GM21447 (cell line): ENCODE data around the gene RNASE7.

ENCODE experiments used
- ATAC-seq: cut with Tn5 transposase; IDR thresholded peaks from one replicate; pipeline ENCODE4 v1.9.1; 2021; ENCODE audit not compliant: unreplicated experiment

RNASE7 gene

DNA sequence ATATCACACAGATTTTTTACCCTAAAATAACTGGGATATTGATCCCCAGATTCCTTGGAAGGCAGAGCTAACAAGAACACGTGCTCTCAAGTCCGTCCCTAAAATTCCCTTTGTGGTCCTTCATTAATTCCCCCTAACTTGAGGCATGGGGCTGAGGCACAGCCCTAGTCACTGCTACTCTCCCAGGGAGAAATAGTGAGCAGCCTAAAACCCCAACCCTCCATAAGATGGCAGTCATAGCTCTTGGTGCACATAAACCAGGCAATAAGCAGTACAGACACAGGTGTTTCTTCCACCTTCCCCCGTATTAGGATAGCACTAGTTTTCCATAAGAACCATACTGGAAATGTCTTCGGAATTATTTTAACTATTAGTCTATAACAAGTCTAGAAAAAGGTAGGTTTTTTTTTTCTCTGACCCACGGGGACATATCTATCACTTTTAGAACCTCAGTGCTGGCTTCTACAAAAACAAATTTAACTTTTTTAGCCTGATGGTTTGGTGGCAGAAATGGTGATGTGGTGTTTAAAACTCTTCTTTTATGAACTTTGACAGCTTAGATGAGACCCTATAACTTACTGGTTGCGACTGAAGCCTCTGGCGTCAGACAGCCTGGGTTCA lies 24.8 kb downstream of the RNASE7 start:
- ATAC-seq: no peak

DNA sequence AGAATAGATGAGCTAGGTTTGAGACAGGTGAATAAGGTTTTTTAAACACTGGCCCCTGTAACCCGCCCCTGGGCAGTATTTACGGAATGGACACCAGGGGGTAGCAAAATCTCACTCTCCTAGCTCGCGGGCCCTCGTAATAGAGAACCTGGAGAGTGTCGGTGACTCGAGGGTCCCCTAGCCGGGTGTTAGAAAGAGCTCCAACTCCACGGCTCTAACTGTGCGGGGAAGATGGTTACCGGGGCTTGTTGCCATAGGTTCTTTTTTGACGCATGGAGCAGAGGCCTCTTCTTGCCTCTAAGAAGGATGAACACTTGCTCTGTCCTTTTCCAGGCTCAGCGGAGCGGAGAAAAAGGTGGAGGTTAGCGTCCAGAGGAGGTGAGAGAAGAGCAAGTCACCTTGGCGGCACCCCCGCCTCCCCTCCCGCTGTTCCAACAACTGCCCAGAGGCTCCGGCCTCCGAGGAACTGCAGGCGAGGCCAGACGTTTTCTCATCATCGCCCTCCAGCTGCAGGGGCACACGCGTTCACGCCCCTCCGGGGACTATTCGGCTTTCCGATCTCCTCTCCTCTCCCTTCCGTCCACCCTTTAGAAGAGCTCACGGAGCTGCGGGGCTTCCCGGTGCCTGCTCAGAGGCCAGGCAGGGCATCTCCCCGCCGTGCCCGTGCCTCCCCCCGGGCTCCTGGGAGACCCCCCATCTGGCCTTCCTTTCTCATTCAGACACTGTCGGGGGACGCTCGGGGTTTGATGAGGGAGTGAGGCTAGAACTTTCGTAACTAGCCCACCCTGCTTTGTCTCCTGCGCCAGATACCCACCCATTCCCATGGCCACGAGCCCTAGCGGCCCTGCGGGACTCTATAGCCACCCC lies 26.6 kb downstream of the RNASE7 start:
- no peak for ATAC-seq

DNA sequence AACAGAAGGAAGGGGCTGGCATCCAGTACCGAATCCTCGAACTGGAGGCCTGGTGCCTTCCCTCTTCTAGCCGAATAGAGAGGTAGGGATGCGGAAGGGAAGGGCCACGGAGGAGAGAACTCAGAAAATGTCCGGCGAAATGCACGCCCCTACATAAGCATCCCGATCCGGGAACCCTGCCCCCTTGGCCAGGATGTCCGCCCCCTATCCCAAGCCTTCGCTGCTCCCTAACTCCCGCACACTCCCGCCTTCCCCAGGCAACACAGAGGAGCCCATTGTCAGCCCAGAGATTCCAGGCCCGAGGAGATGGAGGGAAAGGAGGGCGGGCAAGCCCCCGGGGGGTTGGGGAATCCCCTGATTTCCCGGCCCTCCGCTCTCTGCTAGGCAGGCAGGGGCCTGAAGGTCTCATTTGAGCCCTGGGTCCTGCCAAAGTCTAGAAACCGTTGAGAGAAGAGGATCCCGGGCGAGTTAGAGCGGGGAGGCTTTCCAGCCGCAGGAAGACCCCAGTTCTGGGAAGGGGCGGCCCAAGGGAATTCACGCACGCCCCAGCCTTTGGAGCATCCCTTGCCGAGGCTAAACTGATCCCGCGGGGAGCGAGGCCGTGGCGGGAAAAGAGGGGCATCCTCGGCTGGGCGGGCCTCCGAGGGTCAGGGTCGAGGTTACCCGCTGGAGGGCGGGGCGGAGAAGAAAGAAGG lies 27.4 kb downstream of the RNASE7 start:
- no peak for ATAC-seq

DNA sequence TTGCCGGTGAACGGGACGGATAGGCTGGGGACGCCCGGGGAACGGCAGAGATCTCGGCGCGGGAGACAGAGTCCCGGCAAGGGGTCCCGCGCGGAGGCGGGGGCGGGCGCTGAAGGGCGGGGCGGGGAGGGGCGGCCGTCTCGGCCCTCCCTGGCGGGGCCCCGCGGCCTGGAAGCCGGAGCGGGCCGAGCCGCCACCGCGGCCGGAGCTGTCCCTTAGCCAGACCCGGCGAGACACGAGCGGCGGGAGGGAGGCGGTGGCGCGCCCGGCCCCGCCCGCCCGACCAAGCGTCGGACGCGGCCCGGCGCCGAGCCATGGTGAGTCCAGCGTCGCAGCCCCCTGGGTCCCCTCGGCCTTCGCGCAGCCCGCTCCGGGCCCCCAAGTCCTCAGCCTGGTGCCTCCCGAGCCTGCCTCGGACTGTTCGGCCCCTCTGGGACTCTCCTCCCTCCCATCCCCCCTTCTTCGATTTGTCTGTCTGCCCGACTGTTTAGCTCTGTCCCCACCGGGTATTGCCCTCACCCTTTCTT lies 28.0 kb downstream of the RNASE7 start, which contains the start of gene ARHGEF40:
ARHGEF40 (plus strand) TSS at position 222 of the 527 bp plus-strand sequence; CDS start at position 315, 93 bp downstream.
- ATAC-seq: no peak

DNA sequence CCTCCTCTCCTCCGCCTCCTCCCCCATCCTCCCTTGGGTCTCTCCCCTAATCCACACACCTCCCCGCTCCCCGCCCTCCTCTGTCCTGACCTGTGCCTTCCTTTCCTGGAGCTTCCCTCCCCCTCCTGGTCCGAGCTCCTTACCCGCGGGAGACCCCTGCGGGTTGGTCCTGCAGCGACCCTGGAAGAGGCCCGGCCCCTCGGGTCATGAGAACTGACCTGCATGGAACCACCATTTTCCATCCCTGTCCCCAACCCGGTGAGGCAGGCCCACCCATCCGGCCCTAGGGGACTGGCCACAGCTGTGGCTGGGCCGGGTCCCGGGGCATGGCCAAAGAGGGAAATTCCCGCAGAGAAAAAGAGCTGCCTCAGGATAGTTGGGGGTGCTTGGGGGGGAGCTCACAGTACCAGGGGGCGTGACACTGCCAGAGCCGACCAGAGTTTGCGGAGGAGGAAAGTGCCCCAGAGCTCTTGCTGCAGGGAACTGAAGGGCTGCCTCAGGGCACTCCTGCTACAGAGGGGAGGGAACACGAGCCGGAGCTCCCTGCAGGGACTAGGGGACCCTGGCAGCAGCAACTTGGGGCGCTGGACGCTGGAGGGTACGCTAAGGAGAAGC lies 28.6 kb downstream of the RNASE7 start:
- ATAC-seq: peak; percentile 20

DNA sequence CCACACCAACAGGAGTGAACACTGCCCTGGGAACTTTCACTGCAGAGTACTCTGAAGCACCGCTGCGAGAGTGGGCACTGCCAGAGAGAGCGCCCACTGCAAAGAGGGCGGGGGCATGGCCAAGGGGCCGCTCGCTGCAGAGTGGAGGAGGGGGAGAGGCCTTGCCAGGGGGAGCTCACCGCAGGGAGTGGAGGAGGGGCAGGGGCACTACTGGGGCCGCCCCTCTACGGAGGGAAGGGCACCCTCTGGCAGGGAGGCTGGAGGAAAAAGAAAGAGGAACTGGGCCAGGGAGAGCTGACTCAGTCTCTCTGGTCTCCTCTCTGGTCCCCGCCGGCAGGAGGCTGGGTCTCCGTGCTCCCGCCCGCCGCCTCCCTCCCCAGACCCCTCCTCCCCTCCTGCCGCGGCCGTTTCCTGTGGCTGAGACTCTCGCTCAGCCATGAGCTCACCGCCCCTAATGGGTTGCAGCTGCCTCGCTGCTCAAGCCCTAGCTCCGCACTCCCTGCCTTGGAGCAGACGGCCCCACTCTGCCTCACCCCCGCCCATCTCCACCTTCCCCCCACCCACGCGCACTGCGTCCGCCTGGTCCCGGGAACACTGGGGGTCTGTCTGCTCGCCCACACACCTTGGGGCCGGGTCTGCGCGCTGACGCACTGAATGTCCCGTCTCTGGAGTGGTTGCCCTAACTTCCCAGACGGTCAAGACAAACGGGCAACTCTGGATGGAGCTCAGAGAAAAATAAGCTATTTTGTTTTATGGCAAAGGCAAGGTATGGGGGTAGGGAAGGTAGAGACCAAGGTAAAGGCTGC lies 29.3 kb downstream of the RNASE7 start:
- ATAC-seq: peak; percentile 73

DNA sequence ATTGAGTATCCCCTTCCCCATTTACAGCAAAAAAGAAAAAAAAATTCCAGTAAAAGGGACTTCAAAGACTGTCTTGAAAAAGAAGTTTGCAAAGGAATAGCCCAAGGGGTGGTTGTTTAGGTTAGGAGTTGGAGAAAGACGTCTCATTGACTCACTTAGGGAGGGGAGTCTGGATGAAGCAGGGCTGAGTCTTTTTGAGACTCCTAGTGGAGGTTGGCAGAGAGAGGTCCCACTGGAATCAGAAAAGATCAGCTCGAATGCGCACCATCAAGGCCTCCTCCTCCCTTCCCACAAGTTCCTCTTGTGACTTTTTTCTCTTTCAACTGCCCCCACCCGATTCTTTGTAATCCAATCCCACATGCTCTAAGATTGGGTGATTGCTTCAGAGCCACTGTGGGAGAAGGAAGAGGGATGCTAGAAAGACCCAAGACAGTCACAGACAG lies 29.9 kb downstream of the RNASE7 start:
- ATAC-seq: no peak

DNA sequence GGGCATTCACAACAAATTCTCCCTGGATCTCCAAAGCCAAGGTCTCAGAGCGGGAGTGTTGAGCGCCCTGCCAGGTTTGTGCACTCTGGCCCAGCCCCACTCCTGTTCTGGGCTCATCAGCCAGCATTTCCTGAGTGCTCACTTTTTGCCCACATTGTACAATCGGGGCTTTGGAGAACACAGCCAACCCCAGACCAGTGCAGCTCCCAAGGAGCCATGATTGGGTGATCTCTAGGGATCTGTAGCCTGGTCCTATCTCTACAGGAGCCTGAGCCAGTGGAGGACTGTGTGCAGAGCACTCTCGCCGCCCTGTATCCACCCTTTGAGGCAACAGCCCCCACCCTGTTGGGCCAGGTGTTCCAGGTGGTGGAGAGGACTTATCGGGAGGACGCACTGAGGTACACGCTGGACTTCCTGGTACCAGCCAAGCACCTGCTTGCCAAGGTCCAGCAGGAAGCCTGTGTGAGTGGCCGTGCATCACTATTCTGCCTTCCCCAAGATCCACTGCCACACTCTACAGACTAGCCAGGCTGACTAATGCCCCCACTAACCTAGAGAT lies 30.7 kb downstream of the RNASE7 start:
- no peak for ATAC-seq

DNA sequence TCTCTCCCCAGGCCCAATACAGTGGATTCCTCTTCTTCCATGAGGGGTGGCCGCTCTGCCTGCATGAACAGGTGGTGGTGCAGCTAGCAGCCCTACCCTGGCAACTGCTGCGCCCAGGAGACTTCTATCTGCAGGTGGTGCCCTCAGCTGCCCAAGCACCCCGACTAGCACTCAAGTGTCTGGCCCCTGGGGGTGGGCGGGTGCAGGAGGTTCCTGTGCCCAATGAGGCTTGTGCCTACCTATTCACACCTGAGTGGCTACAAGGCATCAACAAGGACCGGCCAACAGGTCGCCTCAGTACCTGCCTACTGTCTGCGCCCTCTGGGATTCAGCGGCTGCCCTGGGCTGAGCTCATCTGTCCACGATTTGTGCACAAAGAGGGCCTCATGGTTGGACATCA lies 31.8 kb downstream of the RNASE7 start:
- ATAC-seq: no peak

DNA sequence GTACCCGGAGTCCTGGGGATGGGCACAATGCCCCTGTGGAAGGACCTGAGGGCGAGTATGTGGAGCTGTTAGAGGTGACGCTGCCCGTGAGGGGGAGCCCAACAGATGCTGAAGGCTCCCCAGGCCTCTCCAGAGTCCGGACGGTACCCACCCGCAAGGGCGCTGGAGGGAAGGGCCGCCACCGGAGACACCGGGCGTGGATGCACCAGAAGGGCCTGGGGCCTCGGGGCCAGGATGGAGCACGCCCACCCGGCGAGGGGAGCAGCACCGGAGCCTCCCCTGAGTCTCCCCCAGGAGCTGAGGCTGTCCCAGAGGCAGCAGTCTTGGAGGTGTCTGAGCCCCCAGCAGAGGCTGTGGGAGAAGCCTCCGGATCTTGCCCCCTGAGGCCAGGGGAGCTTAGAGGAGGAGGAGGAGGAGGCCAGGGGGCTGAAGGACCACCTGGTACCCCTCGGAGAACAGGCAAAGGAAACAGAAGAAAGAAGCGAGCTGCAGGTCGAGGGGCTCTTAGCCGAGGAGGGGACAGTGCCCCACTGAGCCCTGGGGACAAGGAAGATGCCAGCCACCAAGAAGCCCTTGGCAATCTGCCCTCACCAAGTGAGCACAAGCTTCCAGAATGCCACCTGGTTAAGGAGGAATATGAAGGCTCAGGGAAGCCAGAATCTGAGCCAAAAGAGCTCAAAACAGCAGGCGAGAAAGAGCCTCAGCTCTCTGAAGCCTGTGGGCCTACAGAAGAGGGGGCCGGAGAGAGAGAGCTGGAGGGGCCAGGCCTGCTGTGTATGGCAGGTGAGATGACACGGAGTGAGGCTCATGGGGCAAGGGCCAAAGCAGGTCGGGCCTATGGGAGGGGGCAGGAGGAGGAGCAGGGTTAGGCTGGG lies 32.5 kb downstream of the RNASE7 start:
- no peak for ATAC-seq

DNA sequence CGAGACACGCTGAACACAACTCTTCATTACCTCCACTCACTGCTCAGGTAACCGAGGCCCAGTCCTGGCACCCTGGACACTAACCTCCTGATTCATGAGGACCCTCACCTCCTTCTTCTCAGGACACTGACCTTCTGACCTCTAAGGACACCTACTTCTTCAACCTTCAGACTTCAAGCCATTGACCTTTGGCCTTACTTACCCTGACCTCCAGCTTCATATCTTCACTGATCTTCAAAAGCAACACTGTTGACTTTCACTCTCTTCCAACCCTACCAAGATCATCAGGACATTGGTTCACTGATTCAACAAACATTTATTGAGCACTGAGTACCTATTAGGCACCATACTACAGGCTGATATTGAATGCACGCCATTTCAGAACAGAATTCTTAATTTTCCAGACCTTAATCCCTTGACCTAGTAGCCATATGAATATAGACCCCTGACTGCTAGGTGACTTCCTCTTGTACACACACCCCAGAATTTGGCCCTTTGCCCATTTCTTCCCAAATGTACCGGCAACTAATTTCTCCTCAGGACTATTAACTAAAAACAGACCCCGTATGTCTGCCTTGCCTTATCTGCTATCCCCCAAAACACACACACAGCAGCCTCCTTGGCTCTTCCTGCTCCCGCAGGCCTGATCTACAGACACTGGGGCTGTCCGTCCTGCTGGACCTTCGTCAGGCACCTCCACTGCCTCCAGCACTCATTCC lies 33.7 kb downstream of the RNASE7 start:
- ATAC-seq: no peak

DNA sequence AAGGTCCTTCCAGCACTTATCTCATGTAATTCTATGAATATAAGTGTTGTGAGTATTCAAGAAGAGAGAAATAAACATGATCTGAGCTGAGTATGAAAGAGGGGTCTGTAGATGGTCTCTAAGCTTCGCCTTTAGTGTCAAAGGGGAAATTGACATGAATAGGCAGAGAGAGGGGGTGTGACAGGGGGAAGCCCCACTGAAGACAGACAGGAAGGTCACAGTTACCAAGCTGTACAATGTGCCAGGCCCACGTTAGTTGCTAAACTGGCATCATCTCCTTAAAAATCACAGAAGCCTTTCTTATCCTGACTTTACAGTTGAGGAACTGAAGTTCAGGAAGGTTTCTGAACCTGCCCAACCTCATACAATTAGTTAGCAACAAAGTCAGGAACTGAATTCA lies 35.5 kb downstream of the RNASE7 start:
- ATAC-seq: no peak

DNA sequence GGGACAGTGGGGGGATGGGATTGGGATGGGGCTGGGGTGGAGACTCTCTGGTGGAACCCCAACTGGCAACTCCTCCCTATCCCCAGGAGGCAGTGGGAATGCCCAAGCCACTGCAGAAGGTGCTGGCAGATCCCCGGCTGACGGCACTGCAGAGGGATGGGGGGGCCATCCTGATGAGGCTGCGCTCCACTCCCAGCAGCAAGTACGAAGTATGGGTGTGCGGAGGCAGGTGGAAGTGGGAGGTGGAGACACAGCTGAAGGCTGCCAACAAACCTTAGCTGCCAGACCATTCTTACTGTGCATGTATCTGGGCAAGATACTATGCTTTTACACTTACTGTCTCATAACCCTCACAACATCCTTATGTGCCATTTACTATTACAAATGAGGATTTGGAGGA lies 36.1 kb downstream of the RNASE7 start:
- no peak for ATAC-seq

DNA sequence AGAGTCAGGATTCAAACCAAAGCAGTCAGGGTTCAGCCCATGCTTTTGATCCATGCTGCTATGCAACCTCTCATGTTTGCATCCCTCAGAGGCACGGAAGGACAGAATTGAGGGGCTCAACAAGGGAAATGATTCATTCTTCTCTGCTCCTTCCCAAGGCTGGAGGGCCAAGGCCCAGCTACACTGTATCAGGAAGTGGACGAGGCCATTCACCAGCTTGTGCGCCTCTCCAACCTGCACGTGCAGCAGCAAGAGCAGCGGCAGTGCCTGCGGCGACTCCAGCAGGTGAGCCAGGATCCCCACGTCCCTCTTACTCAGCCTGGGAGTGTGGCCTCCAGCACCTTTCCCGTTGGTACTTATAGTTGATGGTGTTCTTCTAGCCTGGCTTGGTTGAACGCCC lies 36.6 kb downstream of the RNASE7 start:
- ATAC-seq: no peak

DNA sequence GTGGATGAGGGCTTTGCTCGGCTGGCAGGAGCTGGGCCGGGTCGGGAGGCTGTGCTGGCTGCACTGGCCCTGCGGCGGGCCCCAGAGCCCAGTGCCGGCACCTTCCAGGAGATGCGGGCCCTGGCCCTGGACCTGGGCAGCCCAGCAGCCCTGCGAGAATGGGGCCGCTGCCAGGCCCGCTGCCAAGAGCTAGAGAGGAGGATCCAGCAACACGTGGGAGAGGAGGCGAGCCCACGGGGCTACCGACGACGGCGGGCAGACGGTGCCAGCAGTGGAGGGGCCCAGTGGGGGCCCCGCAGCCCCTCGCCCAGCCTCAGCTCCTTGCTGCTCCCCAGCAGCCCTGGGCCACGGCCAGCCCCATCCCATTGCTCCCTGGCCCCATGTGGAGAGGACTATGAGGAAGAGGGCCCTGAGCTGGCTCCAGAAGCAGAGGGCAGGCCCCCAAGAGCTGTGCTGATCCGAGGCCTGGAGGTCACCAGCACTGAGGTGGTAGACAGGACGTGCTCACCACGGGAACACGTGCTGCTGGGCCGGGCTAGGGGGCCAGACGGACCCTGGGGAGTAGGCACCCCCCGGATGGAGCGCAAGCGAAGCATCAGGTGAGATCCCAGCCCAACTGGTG lies 39.5 kb downstream of the RNASE7 start:
- no peak for ATAC-seq

DNA sequence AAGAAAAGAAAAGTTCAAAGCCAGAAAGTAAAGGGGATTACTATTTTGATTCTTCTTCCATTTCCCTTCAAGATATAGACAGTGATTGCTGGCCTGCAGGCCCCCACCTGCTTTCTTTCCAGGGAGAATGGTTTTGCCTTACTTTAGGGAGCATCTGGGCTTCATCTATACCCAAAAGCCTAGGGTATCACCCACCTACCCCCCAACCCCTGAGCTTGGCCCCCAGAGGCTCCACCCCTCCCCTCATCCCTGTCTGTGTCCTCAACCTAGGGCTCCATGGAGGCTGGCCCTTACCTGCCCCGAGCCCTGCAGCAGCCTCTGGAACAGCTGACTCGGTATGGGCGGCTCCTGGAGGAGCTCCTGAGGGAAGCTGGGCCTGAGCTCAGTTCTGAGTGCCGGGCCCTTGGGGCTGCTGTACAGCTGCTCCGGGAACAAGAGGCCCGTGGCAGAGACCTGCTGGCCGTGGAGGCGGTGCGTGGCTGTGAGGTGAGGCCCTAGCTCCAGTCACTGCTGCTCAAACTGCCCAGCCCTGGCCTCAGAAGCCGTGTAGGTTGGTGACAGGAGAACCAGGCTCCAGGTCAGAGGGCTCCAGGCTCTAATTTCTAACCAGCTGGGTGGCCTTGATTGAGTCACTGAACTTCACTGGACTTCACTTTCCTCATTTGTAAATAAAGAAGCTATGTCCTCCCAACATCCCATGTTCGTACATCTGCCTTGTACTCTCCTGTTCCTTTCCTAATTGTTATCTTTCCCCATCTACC lies 41.6 kb downstream of the RNASE7 start:
- ATAC-seq: no peak

DNA sequence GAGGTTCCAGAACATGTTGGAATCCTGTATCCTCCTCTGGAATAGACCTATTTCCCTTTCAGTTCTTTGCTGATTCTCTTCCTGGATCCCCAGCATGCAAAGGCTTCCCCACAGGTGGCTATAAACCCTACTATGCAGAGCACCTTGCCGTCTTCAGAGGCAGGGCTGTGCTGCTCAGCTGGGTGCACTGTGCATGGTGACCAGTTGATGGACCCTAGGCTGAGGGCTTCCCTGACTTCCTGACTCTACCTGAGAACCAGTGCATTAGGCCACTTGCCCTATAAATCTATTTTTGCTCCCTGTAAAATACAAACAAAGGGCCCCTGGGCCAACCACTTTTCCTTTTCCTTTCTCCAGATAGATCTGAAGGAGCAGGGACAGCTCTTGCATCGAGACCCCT lies 42.2 kb downstream of the RNASE7 start:
- ATAC-seq: no peak
